KBM-7 (cell line): ENCODE measurements around the gene NAALADL1.
"Not testable (repeated sequence)": the region's sequence is repeated elsewhere in the genome, so short reads cannot be mapped to it uniquely, and the experiment has no call there.

Experiments
- DNase-seq: peaks from one replicate; pipeline ENCODE4 v3.0.0-alpha.2; 2015
- in situ Hi-C: fragments of 300-500 bp; cut with MboI; formaldehyde crosslinking; loops from 2 replicates; pipeline ENCODE4 v1.14.3; 2020; ENCODE audit warnings: low sequenced_read_pairs, low pct_unique_long_range_greater_than_20kb, mixed read lengths

NAALADL1 gene

DNA sequence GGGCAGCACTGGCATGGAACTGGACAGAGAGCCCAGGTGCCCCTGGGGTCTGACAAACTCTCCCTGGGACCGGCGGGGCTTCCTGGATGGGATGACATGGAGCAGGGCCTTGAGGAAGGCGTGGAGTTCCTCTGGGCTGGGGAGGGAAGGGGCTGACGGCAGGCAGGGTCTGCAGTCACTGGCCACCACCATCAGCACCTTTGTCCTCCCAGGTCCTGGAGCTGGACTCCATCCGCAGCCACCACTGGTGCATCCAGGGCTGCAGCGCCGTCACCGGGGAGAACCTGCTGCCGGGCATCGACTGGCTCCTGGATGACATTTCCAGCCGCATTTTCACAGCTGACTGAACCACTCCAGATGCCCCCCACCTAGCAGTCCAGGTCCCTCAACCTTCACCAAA is 36.8 kb downstream of the NAALADL1 start:
- DNase-seq = no peak
- in situ Hi-C loops = no loop called here

DNA sequence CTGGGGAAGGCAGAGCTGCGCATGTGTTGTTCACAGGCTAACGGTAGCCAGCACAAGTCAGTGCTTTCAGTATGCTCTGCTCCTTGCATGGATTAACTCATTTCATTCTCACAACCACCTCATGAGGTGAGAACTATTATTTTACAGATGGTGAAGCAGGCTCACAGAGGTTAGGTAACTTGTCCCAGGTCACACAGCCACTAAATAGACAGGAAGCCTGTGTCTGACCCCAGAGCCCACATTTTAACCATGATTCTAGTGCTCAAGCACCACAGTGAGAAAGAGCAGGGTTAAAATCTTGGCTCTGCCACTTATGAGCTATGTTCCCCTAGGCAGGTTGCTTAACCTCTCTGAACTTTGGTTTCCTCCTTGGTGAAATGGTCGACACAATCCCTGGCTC is 37.4 kb downstream of the NAALADL1 start:
- in situ Hi-C loops = no loop called here
- no peak for DNase-seq

DNA sequence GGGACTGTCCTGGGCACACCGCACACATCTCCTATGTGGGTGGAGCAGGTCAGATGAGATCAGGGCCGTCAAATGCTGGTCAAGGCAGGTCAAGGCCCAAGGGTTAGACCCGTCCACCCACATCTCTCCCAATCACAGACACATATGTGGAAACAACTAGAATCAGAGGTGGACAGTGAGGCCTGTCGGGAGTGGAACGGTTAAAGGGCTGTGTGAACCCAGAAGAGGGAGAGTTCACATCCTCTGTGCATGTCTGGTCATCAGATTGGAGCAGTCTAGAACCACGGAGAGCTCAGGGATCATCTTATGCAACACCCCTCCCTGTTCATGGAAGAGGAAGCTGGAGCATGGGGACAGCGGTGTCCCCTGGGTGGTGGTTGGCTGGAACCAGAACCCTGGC is 38.5 kb downstream of the NAALADL1 start:
- in situ Hi-C loops = no loop called here
- DNase-seq = no peak

DNA sequence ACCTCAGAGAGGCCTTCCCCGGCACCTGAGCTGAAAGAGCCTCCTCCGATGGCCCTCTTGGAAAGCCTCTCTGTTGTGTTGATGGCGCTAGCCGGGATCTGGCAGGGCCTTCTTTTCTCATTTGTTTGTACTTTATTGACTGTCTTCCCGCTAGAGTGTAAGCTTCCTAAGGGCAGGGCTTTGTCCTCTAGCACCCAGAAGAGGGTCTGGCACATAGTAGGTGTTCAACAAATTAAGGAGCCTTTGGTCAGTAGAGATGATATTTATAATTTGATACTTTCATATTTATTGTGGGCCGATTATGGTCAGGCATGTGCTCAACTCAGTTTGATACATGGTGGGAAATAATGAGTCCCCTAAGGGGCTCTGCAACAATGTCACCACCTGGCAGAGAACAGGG is 40.4 kb downstream of the NAALADL1 start:
- DNase-seq = no peak
- in situ Hi-C loops = no loop called here

DNA sequence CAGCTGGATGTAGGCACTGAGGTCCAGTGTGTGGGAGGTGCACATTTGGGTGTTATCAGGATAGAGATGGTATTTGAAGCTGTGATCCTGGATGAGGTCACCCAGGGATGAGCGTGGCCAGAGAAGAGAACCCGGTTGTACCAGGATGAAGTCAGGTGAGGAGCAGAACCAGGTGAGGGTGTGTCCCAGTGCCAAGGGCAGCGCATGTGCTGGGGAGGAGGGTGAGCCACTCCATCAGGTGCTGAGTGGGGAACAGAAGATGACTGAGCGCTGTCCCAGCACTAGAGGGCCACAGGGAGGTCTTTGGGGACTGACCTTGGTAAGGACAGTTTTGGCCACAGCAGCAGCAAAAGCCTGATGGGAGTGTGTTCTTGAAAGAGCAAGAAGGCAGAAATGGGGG is 41.6 kb downstream of the NAALADL1 start:
- no peak for DNase-seq
- in situ Hi-C loops = no loop called here

DNA sequence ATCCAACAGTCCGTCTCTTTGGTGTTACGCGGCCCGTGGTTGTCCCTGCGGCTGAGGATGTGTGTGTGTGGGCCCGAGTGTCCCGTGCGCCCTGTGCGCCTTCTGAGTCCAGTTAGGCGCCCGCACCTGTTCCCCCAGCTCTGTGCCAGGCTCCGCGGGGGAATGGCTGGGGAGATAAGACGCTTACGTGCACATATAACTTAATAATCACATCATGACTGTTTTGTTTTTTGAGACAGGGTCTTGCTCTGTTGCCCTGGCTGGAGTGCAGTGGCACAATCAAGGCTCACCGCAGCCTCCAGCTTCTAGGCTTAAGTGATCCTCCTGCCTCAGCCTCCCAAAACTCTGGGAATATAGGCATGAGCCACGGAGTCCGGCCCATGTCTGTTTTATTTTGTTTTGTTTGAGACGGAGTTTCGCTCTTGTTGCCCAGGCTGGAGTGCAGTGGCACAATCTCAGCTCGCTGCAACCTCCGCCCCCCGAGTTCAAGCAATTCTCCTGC is 43.6 kb downstream of the NAALADL1 start:
- no peak for DNase-seq
- in situ Hi-C loops = no loop called here

DNA sequence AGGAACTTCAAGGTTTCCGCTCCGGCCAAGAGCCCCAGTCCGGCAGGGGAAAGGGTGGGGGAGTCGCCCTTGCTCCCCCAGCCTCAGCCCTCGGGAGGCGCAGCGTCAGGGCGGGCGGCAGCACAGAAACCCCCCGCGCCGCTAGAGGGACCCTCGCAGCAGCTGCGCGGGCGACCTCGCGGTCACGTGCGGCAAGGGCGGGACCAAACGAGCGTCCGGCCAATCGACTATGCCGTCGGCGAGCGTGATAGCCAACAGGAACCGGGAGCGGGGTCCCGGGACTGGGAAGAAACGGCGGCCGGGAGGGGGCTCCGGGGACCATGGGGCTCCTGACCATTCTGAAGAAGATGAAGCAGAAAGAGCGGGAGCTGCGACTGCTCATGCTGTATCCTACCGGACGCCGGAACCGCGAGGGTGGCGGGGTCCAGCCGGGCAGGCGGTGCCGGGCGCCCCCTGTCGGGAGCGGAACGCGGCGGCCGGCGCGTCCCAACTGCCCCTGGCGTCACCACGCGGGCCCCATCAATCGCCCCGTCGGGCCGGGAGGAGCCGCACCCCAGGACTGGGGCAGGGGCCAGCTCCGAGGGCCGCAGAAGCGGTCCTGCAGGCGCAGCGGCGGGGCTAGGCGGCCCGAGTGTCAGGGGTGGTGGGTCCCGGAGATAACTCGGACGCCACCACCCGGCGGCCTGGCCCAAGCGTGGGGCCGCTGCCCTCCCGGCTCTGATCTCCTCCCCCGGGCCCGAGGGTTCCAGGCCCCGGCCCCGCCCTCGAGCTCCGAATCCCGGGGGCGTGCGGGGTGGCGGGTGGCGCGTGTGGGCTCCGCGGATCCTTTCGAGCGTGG is 44.2 kb downstream of the NAALADL1 start, which contains the start of gene ARL2:
Gene ARL2 (plus strand): TSS at position 273 of the 838 bp plus-strand sequence. CDS start 48 bp downstream, at position 321.
- DNase-seq = peak; percentile 91
- in situ Hi-C loops = no loop called here

DNA sequence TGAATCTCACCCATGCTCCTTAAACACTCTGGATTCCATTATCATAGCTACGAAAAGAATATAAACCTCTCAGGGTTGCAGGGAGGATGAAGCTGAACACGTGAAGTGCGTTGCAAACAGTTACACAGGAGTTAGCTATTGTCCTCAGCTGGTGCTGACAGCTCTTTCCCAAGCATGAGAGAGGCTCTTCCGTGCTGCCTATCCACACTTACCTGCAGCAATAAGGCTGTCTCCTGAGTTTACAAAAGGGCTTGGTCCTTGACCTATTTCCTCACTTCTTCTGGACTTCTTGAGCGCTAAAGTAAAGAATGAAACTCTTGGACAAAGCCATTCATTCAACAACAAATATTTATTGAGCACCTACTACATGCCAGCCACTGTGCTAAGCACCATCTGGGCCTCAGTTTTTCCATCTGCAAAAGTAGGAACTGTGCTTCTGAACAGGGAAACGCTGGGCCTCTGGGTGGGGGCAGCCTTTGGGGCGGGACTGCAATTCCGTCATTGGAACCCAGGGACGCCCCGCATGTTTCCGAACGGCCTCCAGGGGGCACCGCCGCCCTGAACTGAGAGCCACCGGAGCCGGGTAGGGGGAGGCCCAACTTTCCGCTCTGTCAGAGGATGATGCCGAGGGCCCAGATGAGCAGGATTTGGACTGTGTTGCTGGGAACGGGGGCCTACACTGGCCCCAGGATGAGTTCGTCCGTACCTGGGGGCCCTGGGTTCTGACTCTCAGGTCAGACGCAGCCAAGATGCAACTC is 45.0 kb downstream of the NAALADL1 start:
- peak; percentile 96 for DNase-seq
- in situ Hi-C loops = no loop called here

DNA sequence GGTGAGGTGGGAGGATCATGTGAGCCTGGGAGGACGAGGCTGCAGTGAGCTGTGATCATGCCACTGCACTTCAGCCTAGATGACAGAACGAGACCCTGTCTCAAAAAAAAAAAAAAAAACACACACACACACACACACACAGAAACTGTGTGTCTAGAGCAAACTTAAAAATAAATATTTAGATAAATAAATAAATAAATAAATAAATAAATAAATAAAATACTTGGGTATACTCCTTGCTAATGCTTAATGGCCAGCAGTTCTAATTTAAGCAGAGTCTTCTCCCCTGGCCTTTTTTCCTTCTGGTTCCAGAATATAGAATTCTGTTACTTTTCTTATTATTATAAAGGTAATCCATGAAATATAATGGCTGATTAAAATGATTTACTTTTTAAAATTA is 49.5 kb downstream of the NAALADL1 start:
- in situ Hi-C loops = no loop called here
- DNase-seq = no peak

DNA sequence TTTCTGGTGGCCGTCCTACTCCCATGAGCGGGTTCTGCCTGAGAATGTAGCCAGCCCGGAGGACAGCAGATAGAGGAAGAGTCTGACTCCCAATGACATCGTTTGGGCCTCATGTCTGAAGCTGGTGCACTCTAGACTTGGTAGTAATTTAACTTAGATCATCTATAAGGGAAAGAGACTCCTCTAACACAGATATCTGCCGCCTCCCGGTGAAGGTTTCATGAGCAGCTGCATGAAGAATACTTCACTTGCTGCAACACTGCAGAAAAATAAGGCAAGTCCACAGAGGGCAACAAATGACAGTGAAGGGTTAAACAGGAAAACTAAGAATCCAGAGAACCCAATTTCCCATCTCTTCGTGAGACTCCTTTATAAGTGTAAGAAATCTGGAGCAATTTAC is 50.3 kb downstream of the NAALADL1 start:
- in situ Hi-C loops = no loop called here
- no peak for DNase-seq

DNA sequence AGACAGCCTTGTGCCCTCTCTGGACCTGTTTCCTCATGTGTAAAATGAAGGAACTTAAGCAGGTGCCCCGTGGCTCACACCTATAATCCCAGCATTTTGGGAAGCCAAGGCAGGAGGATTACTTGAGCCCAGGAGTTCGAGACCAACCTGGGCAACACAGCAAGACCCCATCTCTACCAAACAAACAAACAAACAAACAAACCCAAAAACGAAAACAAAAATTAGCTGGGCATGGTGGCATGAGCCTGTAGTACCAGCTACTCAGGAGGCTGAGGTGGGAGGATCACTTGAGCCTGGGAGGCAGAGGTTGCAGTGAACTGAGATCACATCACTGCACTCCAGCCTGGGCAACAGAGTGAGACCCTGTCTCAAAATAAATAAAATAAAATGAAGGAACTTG is 54.4 kb downstream of the NAALADL1 start:
- in situ Hi-C loops, DNase-seq: not testable (repeated sequence)

DNA sequence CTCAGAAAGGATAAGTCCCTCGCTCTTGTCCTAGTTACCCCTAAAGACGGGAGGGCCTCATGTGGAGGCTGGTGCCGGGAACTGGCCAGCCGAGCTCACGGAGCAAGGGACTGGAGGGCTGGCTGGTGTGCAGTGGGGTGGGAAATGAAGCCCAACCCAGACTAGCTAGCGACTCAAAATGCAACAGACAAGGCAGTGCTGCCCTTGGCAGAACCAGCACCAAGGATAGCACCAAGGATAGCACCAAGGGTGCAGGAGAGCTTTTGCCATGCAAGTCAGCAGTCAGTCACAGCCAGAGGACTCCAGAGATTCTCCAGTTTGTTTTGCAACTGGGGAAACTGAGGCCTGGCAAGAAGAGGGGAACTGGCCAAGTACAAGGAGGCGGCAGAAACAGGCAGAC is 55.1 kb downstream of the NAALADL1 start:
- in situ Hi-C loops = no loop called here
- no peak for DNase-seq

DNA sequence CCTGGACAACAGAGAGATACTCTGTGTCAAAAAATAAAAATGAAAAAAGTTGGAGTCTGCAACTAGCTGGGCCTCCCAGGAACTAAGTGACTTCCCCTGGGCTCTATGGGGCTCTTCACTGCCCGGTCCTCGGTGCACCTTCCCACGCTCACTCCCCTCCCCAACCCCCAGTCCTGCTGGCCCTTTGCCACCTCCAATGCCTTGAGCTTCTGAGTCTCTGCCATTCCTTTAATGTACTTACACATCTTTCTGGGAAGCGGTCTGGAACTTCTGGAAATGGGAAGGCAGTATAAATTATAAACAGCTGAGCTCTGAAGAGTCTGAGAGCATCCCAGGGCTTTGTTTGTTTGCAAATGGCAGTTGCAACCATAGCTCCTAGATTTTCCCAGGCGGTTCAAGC is 55.6 kb downstream of the NAALADL1 start:
- DNase-seq = no peak
- in situ Hi-C loops = no loop called here

DNA sequence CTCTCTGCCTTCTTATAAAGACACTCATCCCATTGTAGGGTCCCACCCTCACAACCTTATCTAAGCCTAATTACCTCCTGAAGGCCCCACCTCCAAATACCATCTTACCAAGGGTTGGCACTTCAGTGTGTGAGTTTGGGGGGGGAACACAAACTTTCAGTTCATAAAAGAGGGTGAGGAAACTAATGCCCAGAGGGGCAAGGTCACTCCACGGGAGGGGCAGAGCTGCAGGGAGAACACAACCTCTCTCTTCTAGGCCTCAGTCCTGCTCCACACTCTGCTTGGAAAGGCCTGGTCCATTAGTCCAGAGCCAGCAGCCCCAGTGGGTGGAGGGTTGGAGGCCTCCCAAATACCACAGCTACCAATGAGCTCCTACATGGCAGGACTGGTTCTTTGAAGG is 58.9 kb downstream of the NAALADL1 start:
- in situ Hi-C loops = no loop called here
- DNase-seq = no peak

DNA sequence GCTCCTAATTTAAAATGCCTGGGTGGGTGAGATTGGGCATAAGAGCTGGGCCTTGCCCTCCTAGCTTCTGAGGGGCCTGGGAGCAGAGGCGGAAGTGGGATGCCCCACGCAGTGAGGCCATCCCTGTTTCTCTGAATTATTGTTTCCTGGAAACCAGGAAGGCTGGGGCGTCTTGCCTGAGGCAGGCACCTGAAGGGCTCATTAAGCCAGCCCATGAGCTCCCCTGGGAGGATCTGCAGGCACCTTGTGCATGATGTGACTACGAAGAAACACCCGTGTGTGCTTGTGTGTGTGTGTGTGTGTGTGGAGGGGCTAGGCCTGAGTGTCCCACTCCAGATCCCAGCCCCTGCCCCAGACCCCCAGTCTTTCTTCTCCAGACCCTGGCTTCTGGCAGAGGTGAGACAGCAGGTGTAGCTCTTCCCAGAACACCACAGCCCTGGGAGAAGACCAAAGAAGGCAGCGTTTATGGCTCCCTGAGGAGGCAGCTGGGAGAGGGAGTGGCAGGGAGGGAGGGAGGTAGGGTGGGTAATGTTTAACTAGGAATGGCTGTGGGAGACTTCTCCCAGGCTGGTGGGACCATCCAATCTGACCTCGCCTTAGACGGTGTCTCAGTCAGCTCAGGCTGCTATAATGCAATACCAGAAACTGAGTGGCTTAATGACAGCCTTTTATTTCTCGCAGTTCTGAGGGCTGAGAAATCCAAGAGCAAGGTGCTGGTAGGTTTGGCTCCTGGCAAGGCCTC is 59.5 kb downstream of the NAALADL1 start:
- DNase-seq = no peak
- in situ Hi-C loops = no loop called here

DNA sequence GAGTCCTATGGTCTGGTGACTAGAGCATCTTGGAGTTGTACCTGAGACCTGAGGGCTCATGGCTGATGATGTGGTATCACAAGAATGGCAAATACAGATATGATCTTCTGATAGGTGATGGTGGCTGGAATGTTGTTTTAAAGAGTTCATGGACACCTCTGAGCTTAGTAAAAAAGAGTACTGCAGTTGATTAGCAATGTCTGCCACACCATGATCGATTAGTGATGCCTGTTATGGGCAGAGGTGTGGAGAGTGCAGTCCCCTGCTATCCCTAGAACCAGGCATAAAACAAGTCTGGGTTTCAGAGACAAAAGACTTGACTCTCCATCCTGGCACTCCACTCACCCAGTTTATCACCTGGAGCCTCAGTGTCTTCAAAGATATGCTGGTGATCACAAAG is 60.2 kb downstream of the NAALADL1 start:
- in situ Hi-C loops = no loop called here
- DNase-seq = no peak

DNA sequence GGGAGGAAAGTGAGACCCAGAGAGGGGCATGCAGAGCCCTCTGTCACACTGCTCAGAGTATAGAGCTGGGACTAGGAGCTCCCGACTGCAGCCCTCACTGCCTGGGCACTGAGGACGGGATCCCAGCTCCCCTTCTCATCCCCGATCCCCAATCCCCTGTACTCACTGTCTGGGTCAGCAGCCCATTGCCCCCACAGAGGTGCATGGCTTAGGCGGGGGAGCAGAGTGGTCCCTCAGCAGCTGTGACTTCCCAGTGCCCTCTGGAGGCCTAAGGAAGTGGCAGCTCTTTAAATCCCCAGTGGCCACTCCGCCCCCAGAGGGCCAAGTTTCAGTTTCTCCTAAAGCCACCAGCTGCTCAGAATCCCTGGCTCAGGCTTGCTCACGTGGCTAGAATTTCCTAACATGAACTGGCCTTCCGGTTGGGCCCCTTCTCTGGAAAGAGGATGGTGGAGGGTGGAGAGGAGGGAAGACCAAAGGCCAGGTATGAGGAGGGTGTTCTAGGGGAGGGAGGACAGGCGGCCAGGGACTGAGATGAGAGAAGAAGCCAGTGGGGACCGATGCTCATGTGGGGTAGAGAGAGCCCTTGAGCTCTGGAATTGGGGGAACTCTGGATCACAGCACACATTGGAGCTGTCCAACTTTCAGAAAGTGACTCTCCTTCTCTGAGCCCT is 61.5 kb downstream of the NAALADL1 start, which contains the start of gene BATF2:
Gene BATF2 (minus strand): TSS at position 262 of the 671 bp plus-strand sequence. CDS start 57 bp downstream, at position 205.
- peak; percentile 58 for DNase-seq
- in situ Hi-C loops = no loop called here

DNA sequence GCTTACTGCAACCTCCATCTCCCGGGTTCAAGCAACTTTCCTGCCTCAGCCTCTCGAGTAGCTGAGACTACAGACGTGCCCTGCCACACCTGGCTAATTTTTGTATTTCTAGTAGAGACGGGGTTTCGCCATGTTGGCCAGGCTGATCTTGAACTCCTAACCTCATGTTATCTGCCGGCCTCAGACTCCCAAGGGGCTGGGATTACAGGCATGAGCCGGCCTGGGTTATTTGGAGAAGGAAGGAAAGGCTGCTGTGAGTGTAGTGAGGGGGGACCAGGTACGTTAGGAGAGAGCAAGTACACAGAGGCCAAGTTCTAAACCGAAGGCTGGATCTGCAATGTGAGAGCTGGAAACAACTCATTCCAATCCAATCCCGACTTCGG is 62.0 kb downstream of the NAALADL1 start:
- DNase-seq = no peak
- in situ Hi-C loops = no loop called here
